Bronchial smooth muscle cell (primary cell): Measurements from ENCODE around the gene NEIL1. TPM values are rescaled to one million over a fixed set of nuclear protein-coding genes. Genes with fewer than 3 reads are reported as not detected.

Experiments used
- total RNA-seq: library from RNA; depleted of rRNA; stranded (reverse); fragments of >200 nt; gene quantifications from 2 replicates; pipeline ENCODE4 v1.2.1, GENCODE V29; 2014

Gene NEIL1
- 6.3 TPM in 2 replicates for total RNA-seq

GRCh38 chr15:75346796-75347221 is at the start of gene NEIL1:
TSS of gene NEIL1 (plus strand) at chr15:75347039. CDS start at chr15:75348906, 1,867 bp downstream.

GRCh38 chr15:75335705-75336355 is 11.0 kb upstream of the NEIL1 start, which contains the start of gene COMMD4:
TSS of gene COMMD4 (plus strand) at chr15:75336063. CDS start at chr15:75336090, 27 bp downstream.

GRCh38 chr15:75367913-75368688 is 21.3 kb downstream of the NEIL1 start, which contains the start of gene MAN2C1:
TSS of gene MAN2C1 (minus strand) at chr15:75368607. CDS start at chr15:75368583, 24 bp downstream.

Other genes with a start within 250 kb of the NEIL1 start
- gene C15orf39, start 145.2 kb upstream of the NEIL1 start, total RNA-seq, result 0.95 and 1.6 TPM in 2 replicates
- not detected in 2 replicates for gene GOLGA6C, start 88.7 kb upstream of the NEIL1 start, total RNA-seq
- gene GOLGA6D, start 64.2 kb upstream of the NEIL1 start, total RNA-seq, result under 0.01 TPM in 1 of 2 replicates, not detected in the other
- gene COMMD4, start 11.0 kb upstream of the NEIL1 start, total RNA-seq, result 59.3 and 80.1 TPM in 2 replicates
- gene MAN2C1, start 21.6 kb downstream of the NEIL1 start, total RNA-seq, result 85.9 and 95.7 TPM in 2 replicates
- 23.2 and 31.9 TPM in 2 replicates for gene SIN3A, start 104.7 kb downstream of the NEIL1 start, total RNA-seq
- 16.1 and 18.4 TPM in 2 replicates for gene PTPN9, start 232.3 kb downstream of the NEIL1 start, total RNA-seq